ENCODE results near the gene MRI1. TPM values are rescaled to one million over a fixed set of nuclear protein-coding genes. Genes with fewer than 3 reads are reported as not detected.

MRI1 gene
- total RNA-seq (ENCODE audit: low replicate concordance) = 18.0 and 21.6 TPM in 2 replicates

GRCh38 chr19:13764101-13764807 lies at the start of gene MRI1:
MRI1 (plus strand) TSS chr19:13764522; CDS start chr19:13764589, 67 bp downstream.

GRCh38 chr19:13774217-13775191 lies 10.2 kb downstream of the MRI1 start, which contains the start of gene C19orf53:
C19orf53 (plus strand) TSS chr19:13774456; CDS start chr19:13774478, 22 bp downstream.

GRCh38 chr19:13794757-13795589 lies 30.7 kb downstream of the MRI1 start, which contains the start of gene ZSWIM4:
ZSWIM4 (plus strand) TSS chr19:13795443; CDS start chr19:13795649, 206 bp downstream.

Other genes starting within 250 kb of the MRI1 start
- gene C19orf53, start 9.9 kb downstream of the MRI1 start, total RNA-seq (ENCODE audit: low replicate concordance) = 40.6 and 70.4 TPM in 2 replicates
- gene ZSWIM4, start 30.9 kb downstream of the MRI1 start, total RNA-seq (ENCODE audit: low replicate concordance) = 2.2 and 9.8 TPM in 2 replicates
- 0.45 TPM in 1 of 2 replicates, not detected in the other for gene NANOS3, start 112.6 kb downstream of the MRI1 start, total RNA-seq (ENCODE audit: low replicate concordance)
- gene BRME1, start 141.6 kb downstream of the MRI1 start, total RNA-seq (ENCODE audit: low replicate concordance) = 0.12 and 0.45 TPM in 2 replicates
- 4.8 and 6.4 TPM in 2 replicates for gene CC2D1A, start 141.7 kb downstream of the MRI1 start, total RNA-seq (ENCODE audit: low replicate concordance)
- 0.90 and 1.1 TPM in 2 replicates for gene PODNL1, start 173.9 kb downstream of the MRI1 start, total RNA-seq (ENCODE audit: low replicate concordance)
- 7.7 and 8.1 TPM in 2 replicates for gene DCAF15, start 188.0 kb downstream of the MRI1 start, total RNA-seq (ENCODE audit: low replicate concordance)
- 0.94 and 1.9 TPM in 2 replicates for gene RFX1, start 241.8 kb downstream of the MRI1 start, total RNA-seq (ENCODE audit: low replicate concordance)